GM13977 (cell line): ENCODE results near the gene ACAP2.

ENCODE experiments used
- DNase-seq: peaks from one replicate; pipeline ENCODE4 v3.0.0; 2012; ENCODE audit warnings: low spot score
- CTCF ChIP-seq: IDR thresholded peaks from 2 replicates; pipeline ENCODE4 v1.5.1; 2012; ENCODE audit warnings: mild to moderate bottlenecking, control low read depth; ENCODE audit not compliant: insufficient read depth; ENCODE audit errors: extremely low read depth, missing control alignments
- in situ Hi-C: fragments of 300-500 bp; cut with MboI; formaldehyde crosslinking; loops from one replicate; pipeline ENCODE4 v1.12.0; 2022; ENCODE audit warnings: low sequenced_read_pairs, low pct_unique_long_range_greater_than_20kb, mixed read lengths, inconsistent platforms; ENCODE audit not compliant: unreplicated experiment

ACAP2 gene

GRCh38 chr3:195240171-195240701 is 202.6 kb downstream of the ACAP2 start:
- no peak for TF ChIP-seq CTCF
- in situ Hi-C loops: no loop called here
- no peak for DNase-seq

- no peak for TF ChIP-seq CTCF
- DNase-seq: no peak
- in situ Hi-C loops: no loop called here
Observed at GRCh38 chr3:195239121-195239520, 203.7 kb downstream of the ACAP2 start.

GRCh38 chr3:195238586-195239118 is 204.2 kb downstream of the ACAP2 start:
- DNase-seq: no peak
- in situ Hi-C loops: no loop called here
- TF ChIP-seq CTCF: no peak

GRCh38 chr3:195238081-195238571 is 204.7 kb downstream of the ACAP2 start:
- TF ChIP-seq CTCF: no peak
- in situ Hi-C loops: no loop called here
- DNase-seq: no peak

- in situ Hi-C loops: no loop called here
- TF ChIP-seq CTCF: no peak
- DNase-seq: no peak
Observed at GRCh38 chr3:195236801-195237570, 205.8 kb downstream of the ACAP2 start.

GRCh38 chr3:195236076-195236798 is 206.6 kb downstream of the ACAP2 start:
- no peak for DNase-seq
- in situ Hi-C loops: no loop called here
- no peak for TF ChIP-seq CTCF
